Right forelimb (tissue), 1 donor: Measurements from ENCODE around the gene MTX1.
"Not testable (repeated sequence)": the region's sequence is repeated elsewhere in the genome, so short reads cannot be mapped to it uniquely, and the experiment has no call there.

Experiments used
- DNase-seq: peaks from one replicate; pipeline ENCODE4 v3.0.0-alpha.2; 2018

MTX1 gene

DNA sequence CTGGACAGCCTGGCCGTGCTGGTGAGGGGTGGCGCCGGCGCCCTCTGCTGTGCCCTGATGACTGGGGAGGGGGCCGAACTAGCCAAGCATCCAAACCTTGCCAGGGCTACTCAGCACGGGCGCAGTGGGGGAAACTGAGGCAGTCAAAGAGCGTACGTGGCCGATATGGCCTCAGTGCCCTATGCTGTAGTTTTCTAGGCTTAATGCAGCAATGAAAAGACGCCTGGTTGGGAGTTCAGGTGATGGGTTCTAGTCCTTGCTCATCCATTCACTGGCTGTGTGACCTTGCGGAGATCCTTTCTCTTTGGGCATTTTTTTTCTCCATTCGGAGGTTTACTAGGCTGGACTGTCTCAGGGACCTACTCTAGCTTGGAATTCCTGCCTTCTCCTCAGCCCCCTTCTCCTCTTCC lies 822 bp downstream of the MTX1 start:
- no peak for DNase-seq

DNA sequence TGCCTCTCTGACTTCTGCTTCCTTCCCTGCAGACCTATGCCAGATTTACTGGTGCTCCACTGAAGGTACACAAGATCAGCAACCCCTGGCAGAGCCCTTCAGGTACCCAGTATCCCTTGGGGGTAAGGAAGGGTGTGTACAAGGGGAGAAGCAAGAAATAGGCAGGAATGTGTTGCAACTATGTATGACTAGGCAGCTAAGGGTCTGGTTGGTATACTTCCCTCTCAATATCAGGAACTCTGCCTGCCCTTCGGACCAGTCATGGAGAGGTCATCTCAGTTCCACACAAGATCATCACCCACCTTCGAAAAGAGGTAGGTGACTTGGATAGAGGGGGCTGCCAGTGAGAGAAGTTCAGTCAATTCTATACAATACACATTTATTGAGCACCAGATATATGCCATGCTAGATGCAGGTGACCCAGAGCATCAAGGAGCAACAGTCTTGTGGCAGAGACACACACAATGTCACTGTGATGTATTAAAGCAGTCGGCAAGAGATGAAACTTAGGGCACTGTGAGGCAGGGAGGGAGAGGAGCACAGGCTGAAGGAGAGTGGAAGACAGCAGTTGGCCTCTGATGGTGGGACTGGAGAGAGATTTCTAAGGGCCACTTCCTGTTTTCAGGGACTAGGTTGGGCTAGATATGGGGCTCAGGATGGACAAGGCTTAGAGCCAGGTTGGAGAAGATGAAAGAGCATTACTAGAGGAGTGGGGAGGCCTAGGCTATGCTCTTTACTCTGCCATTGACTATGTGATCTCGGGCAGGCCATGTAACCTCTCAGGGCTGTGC lies 2.0 kb downstream of the MTX1 start:
- no peak for DNase-seq

DNA sequence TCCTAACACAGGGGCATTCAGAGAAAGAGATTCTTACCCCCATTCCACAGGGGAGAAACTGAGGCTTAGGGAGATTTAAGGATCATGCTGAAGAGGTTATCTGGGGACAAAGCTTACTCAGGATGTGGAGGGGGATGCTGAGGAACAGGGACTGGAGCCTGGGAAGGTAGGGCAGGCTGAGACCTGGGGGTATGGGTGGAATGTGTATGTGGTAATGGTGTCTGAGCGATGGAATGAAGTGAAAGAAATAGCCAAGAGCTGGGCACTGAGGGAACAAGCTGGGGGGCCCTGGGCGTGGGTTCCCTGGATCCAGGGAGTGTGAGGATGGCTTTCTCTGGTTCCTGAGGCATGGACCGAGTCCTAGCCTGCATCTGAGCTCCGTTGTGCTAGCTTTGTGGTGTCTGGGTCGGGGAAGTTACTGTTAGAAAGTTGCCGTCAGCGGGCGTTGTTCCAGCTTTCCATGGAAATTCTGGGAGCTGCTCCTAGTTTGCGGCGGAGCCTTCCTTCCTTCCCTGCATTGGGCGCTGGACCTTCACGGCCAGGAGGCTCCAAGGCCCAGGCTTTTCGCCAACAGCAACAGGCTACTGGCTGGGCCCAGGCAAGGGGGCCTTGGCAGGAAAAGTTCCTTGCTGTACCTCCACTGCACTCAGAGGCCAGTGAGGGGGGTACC lies 3.0 kb downstream of the MTX1 start:
- peak; percentile 86 for DNase-seq

DNA sequence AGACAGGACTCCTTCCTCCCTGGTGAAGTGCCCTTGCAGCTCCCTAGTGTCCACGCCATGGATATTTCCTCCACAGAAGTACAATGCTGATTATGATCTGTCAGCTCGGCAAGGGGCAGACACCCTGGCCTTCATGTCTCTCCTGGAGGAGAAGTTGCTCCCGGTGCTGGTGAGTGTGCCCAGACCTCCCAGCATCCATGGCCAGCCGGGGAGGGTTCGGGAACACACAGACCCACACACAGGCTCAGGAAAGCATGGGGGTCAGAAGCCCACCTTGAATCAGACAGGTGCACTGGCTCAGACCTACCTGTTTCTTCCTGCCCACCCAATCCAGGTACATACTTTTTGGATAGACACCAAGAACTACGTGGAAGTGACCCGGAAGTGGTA lies 3.6 kb downstream of the MTX1 start:
- not testable (repeated sequence) for DNase-seq

DNA sequence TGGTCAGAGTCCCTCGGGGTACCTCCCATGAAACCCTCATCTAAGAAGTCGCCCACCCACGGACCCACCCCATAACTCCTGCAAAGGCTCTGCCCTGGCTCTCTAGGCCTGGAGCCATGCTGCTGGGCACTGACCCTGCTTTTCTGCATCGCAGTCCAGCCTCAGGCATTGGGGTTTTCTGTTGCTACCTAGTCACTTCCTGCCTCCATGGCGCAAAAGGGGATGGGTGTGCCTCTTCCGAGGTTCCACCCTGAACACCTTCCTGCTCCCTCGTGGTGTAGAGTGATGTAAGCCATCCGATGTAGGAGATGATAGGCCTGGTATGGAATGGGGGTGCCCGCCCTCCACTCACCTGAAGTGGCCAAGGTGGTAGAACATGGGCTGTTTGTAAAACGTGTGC lies 6.2 kb downstream of the MTX1 start:
- DNase-seq: not testable (repeated sequence)

DNA sequence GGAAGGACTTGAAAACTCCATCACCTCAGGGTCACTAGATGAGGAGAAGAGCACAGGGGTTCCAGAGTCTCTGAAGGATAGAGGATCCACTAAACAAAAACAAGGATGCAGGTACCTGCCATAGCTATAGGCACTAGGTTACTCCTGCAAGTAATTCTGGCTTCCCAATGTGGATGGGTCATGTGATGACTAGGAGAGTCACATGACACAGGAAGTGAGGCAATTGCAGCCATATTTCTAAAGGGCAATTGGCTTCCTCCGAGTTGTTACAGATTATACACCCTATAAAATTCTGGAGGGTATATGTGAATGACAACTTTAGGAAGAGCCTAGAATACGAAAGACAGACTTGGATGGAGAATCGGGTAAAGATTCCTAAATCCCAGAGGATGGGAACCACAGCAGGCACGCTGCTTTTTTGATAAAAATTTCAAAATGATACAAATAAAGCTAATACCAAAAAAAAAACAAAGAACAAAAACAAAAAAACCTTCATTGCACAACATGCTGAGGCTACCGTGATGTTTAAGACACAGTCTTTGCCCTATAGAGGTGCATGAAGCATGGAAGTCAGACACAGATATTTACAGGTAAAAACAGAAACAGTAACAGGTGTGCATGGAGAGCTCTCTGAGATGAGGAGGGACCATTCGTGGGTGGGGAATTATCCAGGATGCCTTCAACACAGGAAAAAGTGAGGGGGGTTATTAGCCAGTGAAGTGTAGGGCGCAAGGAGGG lies 10.5 kb downstream of the MTX1 start:
- DNase-seq: no peak

DNA sequence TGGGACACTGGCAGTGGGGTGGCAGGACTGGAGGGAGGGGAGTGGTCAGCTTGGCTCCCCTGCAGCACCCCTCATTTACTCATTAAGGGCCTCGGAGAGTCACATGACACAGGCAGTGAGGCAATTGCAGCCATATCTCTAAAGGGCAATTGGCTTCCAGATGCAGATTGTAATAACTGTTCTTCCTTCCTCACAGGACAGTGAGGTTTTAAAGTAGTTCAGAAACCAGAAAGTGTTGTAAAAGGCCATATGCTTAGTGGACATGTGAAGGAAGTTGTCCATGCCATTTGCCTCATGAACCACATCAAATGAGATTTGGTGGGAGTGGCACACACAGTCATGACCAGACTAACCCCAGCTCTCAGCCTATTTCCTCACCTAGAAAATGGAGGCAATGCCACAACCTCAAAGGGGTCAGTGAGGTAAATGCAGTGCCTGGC lies 11.1 kb downstream of the MTX1 start:
- no peak for DNase-seq

DNA sequence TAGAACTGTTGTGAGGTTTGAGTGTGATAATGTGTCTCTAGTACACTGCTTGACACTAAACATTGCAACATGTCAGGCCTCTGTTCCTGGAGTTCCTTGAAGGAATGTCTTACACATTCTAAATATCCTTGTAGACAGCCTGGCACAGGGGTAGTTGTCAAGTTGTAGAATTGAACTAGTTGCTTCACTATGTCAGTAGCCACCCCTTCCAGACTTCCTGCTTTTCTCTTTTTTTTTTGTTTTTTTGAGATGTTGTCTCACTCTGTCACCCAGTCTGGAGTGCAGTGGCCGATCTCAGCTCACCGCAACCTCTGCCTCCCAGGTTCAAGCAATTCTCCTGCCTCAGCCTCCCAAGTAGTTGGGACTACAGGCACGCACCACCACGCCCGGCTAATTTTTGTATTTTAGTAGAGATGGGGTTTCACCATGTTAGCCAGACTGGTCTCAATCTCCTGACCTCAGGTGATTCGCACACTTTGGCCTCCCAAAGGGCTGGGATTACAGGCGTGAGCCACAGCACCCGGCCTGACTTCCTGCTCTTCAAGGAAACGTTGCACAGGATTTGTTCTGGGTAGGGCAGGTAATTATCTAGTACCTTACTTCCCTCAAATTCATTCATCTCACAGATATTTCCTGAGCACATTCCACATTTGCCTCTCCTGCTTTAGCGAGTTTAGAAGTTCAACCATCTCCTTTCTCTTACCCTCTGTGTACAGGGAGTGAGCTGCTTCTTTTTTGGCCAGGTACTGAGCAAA lies 11.9 kb downstream of the MTX1 start:
- DNase-seq: not testable (repeated sequence)

DNA sequence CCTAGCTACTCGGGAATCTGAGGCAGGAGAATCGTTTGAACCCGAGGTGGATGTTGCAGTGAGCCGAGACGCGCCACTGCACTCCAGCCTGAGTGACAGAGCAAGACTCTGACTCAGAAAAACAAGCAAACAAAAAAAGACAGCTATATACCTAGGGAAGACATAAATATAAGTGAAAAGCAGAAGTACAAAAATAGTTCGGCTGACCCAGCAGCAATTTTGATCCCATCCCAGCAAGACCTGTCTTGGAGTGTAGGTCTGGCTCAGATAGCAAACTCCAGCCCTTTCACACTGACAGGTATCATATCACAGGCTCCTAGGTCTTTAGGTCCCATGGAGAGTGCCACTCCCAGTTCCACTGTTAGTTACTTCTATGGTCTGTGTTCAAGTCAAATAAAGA lies 14.6 kb downstream of the MTX1 start:
- DNase-seq: no peak

DNA sequence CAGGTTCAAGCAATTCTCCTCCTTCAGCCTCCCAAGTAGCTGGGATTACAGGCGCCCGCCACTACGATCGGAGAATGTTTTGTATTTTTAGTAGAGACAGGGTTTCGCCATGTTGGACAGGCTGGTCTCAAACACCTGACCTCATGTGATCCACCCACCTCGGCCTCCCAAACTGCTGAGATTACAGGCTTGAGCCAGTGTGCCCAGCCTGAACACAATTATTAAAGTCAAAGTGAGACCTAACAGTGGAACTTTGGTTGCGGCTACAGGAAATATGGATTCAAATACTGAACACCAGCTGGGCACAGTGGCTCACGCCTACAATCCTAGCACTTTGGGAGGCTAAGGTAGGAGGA lies 16.9 kb downstream of the MTX1 start:
- DNase-seq: not testable (repeated sequence)

DNA sequence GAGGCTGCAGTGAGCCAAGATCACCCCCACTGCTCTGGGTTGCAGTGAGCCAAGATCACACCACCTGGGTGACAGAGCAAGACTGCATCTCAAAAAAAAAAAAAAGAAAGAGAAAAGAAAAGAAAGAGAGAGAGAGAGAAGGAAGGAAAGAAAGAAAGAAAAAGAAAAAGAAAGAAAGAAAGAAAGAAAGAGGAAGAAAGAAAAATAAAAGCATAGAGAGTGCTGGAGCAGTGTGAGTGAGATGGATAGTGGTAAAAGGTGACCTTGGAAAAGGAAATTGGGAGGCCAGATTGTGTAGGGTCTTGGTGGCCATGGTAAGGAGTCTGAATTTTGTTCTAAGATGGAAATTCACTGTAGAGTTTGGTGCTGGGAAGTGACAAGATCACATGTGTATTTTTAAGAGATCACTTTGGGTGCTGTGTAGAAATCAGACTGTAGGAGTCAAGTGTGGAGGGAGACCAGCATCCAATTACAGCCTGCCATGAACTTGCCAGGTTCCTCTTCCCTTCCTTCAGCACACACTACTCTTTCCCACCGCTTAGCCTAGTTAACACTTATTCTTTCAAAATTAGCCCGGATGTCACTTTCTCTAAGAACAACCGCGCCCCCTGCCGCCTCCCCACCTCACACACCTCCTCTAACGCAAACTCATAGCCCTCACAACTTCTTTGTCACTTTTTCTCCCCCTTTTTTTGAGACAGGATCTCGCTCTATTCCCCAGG lies 17.9 kb downstream of the MTX1 start:
- peak; percentile 82 for DNase-seq

DNA sequence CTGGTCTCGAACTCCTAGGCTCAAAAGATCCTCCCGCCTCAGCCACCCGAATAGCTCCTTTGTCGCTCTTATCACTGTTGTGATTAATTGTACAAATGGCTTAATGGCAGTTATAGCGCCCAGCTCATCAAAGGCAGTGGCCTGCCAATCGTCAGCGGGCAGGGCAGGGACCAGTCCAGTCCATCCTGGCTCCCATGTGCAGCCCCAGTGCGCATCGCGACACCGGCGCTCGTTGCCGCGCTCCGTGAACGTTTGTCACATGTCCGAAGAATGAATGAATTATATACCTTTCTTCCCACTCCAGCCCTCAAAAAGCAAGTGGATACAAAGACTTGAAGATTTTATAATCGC lies 18.4 kb downstream of the MTX1 start:
- peak; percentile 74 for DNase-seq

DNA sequence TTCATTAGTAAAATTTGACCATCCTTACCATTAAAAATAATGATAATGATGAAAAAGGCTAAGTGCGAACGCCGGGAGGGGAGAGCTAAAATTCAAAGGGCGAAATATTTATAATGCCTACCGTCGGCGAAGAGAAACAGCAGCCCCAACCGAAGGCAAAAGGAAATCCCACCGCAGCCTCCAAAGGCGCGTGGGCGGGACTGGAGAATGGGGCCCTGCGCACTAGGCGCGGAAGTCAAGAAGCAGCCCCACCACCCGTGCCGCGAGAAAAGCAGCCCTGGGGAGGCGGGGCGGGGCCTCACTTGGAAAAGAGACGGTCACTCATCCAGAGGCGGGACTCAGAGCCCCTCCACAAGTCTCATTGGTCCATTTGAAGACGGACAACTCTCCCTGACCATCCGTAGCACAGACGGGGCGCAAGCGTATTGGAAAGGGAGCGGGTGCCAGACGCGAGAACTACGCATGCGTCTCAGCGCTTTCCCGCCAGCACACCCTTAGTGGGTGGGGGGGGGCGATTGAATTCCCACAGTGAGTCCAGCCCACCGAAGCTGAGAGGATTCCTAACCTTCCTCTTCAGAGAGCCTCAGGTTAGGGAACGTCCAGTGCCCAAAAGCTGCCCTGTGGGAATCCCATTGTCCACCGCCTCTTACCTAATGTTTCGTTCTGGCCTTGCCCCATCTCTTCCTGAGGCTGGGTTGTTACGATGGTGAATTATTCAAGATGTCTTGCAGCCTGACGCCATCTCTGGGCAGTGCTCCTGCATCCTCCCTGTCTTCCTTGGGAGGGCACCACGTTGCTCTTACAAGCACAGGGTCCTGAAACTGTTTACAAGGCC lies 19.0 kb downstream of the MTX1 start:
- DNase-seq: peak; percentile 99

DNA sequence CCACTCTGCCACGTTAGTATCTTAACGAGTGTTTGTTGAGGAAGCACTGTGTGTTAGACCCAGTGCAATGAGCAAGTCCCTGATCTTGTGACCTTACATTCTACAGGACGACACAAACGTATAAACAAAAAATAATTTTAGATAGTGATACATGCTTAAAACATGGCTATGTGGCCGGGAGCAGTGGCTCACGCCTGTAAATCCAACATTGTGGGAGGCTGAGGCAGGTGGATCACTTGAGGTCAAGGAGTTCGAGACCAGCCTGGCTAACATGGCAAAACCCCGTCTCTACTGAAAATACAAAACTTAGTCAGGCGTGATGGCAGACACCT lies 19.6 kb downstream of the MTX1 start:
- DNase-seq: no peak

DNA sequence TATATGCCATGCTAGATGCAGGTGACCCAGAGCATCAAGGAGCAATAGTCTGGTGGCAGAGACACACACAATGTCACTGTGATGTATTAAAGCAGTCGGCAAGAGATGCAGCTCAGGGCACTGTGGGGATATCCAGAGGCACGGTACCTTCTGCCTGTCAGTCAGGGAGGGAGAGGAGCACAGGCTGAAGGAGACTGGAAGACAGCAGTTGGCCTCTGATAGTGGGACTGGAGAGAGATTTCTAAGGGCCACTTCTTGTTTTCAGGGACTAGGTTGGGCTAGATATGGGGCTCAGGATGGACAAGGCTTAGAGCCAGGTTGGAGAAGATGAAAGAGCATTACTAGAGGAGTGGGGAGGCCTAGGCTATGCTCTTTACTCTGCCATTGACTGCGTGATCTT lies 22.8 kb downstream of the MTX1 start:
- DNase-seq: not testable (repeated sequence)

DNA sequence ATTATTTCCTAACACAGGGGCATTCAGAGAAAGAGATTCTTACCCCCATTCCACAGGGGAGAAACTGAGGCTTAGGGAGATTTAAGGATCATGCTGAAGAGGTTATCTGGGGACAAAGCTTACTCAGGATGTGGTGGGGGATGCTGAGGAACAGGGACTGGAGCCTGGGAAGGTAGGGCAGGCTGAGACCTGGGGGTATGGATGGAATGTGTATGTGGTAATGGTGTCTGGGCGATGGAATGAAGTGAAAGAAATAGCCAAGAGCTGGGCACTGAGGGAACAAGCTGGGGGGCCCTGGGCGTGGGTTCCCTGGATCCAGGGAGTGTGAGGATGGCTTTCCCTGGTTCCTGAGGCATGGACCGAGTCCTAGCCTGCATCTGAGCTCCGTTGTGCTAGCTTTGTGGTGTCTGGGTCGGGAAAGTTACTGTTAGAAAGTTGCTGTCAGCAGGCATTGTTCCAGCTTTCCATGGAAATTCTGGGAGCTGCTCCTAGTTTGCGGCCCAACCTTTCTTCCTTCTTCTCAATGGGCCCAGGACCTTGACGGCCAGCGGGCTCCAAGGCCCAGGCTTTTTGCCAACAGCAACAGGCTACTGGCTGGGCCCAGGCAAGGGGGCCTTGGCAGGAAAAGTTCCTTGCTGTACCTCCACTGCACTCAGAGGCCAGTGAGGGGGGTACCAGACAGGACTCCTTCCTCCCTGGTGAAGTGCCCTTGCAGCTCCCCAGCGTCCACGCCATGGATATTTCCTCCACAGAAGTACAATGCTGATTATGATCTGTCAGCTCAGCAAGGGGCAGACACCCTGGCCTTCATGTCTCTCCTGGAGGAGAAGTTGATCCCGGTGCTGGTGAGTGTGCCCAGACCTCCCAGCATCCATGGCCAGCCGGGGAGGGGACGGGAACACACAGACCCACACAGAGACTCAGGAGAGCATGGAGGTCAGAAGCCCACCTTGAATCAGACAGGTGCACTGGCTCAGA lies 23.8 kb downstream of the MTX1 start:
- DNase-seq: peak; percentile 85

DNA sequence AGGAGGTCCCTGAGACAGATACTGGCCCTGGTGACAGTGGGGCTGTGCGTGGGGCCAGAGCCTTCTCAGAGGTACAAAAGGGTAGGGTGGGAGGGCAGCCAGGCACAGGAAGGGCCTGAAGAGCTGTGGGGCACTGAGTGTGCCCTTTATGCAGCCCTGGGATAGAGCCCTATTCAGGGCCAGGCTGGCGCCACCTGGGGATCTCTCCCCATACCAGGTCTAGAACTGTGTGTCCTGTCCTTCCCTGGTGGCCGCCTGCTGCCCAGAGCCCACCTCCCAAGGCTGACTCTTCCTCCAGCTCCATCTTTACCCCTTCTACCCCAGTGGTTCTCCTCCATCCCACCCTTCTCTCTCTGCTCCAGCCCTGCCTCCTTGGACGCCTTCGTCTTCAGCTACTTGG lies 25.0 kb downstream of the MTX1 start:
- not testable (repeated sequence) for DNase-seq

DNA sequence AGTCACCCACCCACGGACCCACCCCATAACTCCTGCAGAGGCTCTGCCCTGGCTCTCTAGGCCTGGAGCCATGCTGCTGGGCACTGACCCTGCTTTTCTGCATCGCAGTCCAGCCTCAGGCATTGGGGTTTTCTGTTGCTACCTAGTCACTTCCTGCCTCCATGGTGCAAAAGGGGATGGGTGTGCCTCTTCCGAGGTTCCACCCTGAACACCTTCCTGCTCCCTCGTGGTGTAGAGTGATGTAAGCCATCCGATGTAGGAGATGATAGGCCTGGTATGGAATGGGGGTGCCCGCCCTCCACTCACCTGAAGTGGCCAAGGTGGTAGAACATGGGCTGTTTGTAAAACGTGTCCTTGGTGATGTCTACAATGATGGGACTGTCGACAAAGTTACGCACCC lies 26.9 kb downstream of the MTX1 start:
- not testable (repeated sequence) for DNase-seq

DNA sequence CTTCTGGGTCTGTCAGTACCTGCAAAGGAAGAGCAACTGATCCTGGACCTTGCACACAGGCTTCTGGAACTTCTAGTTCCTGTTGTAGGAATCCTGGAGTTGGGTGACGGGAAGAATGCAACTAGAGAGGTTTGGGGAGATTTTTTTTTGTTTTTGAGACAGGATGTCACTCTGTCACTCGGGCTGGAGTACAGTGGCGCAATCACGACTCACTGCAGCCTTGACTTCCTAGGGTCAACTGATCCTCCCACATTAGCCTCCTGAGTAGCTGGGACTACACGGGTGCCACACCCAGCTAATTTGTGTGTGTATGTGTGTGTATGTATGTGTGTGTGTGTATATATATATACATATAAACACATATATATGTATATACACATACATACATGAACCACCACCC lies 28.0 kb downstream of the MTX1 start:
- DNase-seq: no peak

DNA sequence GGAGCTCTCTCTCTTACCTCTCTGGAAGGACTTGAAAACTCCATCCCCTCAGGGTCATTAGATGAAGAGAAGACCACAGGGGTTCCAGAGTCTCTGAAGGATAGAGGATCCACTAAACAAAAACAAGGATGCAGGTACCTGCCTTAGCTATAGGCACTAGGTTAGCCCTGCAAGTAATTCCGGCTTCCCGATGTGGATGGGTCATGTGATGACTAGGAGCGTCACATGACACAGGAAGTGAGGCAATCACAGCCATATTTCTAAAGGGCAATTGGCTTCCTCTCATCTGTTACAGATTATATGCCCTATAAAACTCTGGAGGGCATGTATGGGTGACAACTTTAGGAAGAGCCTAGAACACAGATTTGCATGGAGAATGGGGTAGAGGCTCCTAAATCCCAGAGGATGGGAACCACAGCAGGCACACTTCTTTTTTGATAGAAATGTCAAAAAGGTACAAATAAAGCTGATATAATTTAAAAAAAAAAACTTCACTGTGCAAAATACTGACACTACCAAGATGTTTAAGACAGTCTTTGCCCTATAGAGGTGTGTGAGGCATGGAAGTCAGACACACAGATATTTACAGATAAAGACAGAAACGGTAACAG lies 32.7 kb downstream of the MTX1 start:
- peak; percentile 79 for DNase-seq
